Activated CD8-positive, alpha-beta memory T cell treated with anti-CD3 and anti-CD28 coated beads, Interleukin-2, amount 50 U/mL, for 24 hours (primary cell): ENCODE measurements around the gene ALG12.

ENCODE experiments used
- DNase-seq: peaks from one replicate; pipeline ENCODE4 v3.0.0-alpha.2; 2020; ENCODE audit errors: extremely low read depth

ALG12 gene

DNA sequence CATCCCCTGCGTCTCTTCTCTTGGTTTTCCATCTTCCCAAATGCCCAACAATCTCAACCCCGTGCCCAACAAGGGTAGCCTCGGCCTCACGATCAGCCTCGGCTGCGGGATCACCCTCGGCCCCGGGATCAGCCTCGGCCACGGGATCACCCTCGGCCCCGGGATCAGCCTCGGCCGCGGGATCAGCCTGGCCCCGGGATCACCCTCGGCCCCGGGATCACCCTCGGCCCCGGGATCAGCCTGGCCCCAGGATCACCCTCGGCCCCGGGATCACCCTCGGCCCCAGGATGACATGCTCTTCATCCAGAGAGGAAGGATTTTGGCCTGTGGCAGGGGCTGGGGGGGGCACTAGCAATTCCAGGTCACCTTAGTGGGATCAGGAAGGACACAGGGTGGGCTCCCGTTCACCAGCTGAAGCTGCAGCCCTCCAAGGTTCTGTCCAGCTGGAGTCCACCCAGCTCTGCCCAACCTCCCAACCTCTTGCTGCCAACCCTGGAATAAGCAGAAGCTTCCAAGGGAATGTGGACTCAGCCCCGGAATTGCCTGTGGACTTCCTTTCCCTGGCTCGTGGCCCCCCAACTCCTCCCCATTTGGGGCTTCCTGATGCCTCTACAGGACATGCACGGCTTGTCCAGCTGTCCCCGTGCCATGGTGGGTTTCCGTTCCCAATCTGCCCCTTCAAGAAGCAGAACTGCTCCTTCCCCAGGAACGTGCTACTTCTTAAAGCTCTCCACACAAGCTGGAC lies 6.2 kb downstream of the ALG12 start:
- DNase-seq, result no peak

GRCh38 chr22:49910229-49911155 lies 7.7 kb downstream of the ALG12 start:
- no peak for DNase-seq

DNA sequence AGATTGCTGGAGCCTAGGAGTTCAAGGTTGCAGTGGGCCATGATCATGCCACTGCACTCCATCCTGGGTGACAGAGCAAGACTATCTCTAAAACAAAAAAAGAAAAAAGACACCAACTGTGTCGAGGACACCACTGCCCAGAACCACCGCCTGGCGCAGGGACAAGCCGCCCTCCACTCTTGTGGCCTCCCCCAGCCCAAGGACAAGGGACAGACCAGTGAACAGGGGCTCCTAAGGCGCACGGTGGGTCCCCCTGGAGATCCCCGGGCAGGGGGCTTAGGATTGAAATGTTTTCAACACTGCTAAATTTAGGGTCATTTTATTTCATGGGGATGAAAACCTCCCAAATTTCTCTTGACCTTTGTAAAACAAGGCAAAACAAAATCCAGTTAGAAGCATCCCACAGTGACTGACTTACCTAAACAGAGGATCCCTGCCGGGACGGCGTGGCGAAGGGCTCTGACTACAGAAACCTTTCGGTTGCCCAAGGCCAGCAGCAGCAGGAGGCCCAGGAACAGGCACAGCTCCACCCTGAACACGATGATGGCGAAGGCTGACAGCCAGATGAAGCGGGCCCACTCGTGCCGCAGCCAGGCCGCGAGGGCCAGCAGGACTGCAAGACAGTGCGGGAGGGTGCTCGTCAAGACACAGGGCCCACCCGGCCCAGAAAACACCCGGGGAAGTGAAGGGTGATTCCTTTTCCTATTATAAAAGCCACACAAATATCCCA lies 8.6 kb downstream of the ALG12 start:
- no peak for DNase-seq

DNA sequence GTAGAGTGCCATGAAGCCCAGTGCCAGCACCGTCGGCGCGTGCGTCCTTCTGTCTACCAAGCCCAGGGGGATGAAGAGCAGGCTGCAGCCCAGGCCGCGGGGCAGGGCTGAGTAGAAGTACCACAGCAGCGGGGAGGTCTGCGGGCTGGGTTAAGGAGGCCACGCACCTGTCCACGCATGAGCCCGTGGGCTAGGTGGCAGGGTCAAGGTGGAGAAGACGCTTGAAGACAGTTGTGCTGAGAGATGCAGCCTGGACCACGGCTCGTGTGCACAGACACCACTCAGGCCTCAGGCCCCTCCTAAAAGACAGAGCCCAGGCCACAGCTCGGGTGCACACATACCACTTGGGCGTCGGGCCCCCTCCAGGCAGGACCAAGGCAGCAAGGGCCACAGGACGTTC lies 10.4 kb downstream of the ALG12 start:
- no peak for DNase-seq

DNA sequence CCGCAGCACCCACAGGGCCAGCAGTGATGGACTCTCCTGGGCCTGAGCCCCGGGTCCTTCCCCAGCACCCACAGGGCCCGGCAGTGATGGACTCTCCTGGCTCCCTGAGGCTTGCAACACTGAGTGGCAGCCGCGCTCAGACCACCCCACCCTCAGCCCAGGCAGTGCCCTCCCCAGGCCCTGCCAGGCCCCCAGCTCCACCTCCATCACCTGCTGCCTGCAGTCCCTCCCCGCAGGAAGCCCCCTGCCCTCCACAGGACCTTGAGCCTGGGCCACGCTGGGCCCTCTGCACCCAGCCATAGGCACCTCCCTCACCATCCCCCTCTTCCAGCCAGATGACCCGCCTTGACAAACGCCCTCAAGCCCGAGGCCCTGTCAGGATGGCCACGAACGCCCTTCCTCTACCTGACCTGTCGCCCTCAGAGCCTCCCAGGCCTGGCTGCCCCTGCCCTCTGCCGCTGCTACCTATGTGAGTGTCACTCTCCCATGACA lies 11.4 kb downstream of the ALG12 start:
- DNase-seq, result no peak

DNA sequence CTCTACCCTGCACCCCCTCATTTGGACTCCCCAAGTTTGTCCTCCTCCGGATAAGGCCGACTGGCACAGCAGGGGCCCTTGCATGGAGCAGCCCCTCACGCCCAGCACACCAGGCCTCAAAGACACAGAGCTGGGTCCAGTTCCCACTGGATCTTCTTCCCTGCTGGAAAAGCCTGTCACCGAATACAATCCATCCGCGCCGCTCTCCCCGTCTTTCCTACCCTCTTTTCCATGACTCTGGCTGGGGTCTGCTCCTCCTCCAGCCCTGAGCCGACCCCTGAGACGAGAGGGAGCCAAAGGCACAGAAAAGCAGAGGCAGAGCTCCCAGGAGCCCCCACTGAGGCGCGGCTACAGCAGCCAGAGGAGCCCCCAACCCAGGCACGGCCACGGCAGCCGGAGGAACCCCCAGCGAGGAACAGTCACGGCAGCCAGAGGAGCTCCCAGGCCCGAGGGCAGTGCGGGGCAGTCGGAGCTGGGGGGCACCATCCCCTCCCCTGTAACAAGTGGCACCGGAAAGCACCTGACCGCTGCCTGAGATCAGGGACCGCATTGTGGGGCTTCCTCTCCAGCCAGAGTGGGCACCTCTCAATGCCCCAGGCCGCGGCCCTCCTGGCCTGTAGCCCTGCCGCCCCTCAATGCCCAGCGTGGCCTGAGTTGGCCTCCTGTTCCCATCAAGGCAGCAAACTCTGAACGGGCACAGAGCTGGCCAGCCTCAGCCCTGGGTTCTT lies 12.0 kb downstream of the ALG12 start:
- no peak for DNase-seq

DNA sequence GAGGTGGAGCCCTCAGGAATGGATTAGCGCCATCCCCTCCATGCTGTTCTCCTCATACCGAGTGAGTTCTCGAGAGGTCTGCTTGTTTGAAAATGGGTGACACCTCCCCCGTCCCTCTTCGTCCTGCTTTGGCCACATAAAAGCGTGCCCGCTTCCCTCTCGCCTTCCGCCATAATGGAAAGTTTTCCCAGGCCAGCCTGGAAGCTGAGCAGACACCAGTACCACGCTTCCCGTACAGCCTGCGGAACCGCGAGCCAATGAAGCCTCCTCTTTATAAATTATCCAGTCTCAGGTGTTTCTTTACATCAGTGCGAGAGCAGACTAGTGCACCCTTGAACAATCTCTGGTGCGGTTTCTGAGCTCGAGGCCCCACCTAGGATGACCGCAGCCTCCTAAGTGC lies 12.8 kb downstream of the ALG12 start:
- no peak for DNase-seq

- DNase-seq, result no peak
These were observed 14.2 kb downstream of the ALG12 start for GRCh38 chr22:49904040-49904369.

DNA sequence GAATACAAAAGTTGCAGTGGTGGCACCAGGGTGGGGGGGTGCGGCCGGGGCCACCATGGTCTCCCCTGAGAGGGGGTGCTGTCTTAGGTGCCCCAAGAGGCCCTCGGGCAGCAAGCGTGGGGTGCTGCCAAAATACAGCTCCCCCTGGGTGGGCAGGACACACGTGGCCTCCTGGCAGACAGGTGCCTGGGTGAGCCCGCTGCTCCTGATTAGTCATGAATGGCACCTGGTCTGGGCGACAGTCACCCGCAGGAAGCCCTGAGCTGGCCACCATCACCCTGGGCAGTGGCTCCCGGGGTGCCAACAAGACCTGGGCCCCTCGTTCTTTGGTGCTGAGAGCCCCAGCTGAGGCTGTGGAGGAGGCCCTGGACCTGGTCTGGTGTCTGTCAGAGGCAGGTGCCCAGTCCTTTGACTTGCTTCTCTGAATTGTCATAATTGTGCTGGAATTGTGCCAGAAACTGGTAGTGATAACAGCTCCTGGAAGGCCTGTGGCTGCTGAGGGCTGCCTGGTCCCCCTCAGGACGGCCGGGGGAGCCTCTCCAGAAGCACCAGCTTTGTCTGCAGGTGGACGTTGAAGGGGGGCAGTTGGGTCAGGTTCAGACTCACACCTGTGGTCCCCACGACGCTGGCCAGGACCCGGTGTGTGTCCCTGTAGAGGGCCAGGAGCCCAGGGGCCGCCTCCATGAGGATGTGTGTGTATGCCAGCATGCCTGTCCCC lies 14.8 kb downstream of the ALG12 start:
- no peak for DNase-seq

- no peak for DNase-seq
These were observed 16.8 kb downstream of the ALG12 start for GRCh38 chr22:49901457-49901856.

DNA sequence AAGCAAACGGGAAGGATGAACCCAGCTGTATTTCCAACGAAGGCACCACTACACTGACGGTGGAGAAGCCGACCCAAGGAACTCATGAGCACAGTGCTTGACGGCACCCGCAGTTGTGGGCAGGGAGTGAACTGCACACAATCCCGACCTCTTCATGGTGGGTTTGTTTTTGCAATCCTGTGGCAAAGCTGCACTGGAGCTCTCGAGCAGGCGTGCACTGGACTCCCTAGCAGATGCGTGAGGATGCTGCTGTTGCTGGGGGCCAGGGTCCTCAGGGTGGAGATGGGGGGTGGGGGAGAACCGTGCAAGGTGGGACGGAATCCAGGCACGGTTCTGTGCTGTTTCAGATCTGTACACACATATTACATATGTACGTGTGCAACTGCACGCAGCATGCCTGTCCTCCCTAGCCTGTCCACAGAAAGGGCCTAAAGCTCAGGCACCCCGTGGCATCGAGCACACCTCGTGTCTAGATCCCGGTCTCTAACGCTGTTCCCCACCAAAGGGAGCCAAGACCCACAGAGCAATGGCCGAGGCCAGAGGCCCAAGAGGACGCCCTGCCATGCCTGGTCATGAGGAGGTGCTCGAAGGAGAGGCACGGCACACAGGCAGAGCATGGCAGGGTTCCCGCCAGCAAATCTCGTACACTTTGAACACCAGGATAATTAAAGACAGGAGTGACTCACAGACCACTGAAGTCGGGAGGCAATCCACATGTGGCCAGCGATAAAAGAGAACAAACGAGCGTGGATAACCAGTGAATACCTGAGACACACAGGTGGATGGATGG lies 17.6 kb downstream of the ALG12 start:
- DNase-seq, result no peak

DNA sequence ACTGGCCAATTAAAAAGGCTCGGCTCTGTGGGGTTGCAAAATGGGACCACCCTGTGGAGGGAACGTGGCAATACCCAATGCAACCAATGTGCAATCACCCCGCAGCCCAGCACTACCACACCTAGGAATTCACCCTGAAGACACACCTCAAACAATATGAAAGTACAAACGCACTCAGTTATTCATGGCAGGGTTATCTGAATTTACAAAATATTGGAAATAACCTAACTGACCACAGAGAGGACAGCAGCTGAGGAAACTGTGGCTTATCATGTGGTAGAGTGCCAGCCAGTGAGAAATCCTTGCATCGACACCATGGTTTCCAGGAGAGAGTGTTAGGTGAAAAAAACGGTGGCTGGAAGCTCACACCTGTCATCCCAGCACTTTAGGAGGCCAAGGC lies 18.7 kb downstream of the ALG12 start:
- DNase-seq, result no peak

- no peak for DNase-seq
These were observed 21.1 kb downstream of the ALG12 start for GRCh38 chr22:49897015-49897684.

DNA sequence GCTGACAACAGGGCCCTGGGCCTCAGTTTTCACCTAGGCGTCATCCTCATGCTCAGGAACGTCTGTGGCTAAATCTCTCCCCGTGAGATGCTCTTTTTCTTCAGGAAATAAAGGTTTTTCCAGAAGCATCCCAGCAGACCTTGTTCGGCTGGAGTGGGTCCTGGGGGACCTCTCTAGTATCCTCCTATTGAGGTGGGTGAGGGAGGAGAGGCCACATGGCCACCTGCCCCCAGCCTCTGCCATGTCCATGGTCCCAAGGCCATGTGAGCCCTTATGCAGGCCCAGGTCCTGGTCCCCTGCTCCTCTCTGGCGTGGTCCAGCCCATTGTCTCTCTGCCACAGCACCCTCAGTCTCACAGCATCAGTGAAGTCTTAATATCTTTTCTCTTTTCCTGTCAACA lies 22.0 kb downstream of the ALG12 start:
- no peak for DNase-seq

GRCh38 chr22:49894322-49895054 lies 23.8 kb downstream of the ALG12 start:
- DNase-seq, result no peak

DNA sequence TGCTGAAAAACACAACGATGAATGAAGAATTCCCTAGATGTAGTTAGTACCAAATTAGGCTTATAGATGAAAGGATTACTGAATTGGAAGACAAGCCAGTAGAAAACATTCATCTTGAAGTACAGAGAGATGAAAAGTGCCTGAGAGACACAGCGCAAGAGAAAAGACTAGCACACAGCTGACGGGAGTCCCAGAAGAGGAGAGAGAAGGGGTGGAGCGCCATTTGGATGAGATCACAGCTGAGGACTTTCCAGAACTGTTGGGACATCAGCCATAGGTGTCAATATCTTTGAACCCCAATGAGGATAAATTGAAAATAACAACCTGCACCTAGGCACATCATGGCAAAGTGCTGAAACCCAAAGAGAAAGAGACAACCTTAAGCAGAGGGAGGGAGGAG lies 25.2 kb downstream of the ALG12 start:
- DNase-seq, result no peak

- no peak for DNase-seq
These were observed 25.9 kb downstream of the ALG12 start for GRCh38 chr22:49892226-49892899.

GRCh38 chr22:49889071-49889470 lies 29.2 kb downstream of the ALG12 start:
- no peak for DNase-seq
